Measurements from ENCODE around the gene BMP7. TPM values are rescaled to one million over a fixed set of nuclear protein-coding genes. Genes with fewer than 3 reads are reported as not detected.

The BMP7 gene
- total RNA-seq, 1 experiment from 2014 or later, result 0.13 TPM

- ChIA-PET POLR2A (ENCODE audit: unreplicated experiment) (no interaction called here), CTCF (no interaction called here)
- Histone ChIP-seq H3K27me3 (ENCODE audit: insufficient read depth, low read depth) (0 out of 2 replicates have a peak, but pooled peaks cover 17% of the 10 kb centered on the region), H3K27ac (no peak overlapping the region), H3K79me2 (ENCODE audit: low read depth) (no peaks in the 10 kb centered on the region), H3K4me1 (replicated peaks; ENCODE audit: insufficient read depth) (no peaks in the 10 kb centered on the region), H3F3A (ENCODE audit: insufficient read depth, low read depth) (no peaks in the 10 kb centered on the region), H4K20me1 (ENCODE audit: insufficient read depth) (no peaks in the 10 kb centered on the region), H3K4me2 (no peak overlapping the region), H3K9me2 (ENCODE audit: insufficient read depth) (no peaks in the 10 kb centered on the region), H3K36me3 (ENCODE audit: low read depth) (no peaks in the 10 kb centered on the region), H2AFZ (no peak overlapping the region), H3K9me3 (ENCODE audit: insufficient read depth, low read depth) (no peaks in the 10 kb centered on the region), H3K4me3 (no peak overlapping the region)
- TF ChIP-seq EZH2 (IDR thresholded peaks at IDR 0.05; ENCODE audit: low read depth) (no peak), CTCF (conservative IDR thresholded peaks at IDR 0.05) (no peak)
- intact Hi-C loops (cut with micrococcal nuclease; ENCODE audit: unreplicated experiment), result no loop called here
- no peak for DNase-seq
- no TSS peak for BruUV-seq (replicated peaks)
Observed at GRCh38 chr20:57175397-57176010, 90.9 kb downstream of the BMP7 start.

- no TSS peak for BruUV-seq (replicated peaks)
Observed at GRCh38 chr20:57174737-57175136, 91.7 kb downstream of the BMP7 start.

GRCh38 chr20:57173986-57174385 is 92.5 kb downstream of the BMP7 start:
- no peaks in the 10 kb centered on the region for H3K9me2 ChIP-seq (ENCODE audit: insufficient read depth)
- H2AFZ ChIP-seq, result no peak overlapping the region
- no peaks in the 10 kb centered on the region for H3F3A ChIP-seq (ENCODE audit: insufficient read depth, low read depth)
- H3K4me3 ChIP-seq, result no peak overlapping the region
- POLR2A ChIA-PET (ENCODE audit: unreplicated experiment), result no interaction called here
- H3K27ac ChIP-seq, result no peak overlapping the region
- H3K27me3 ChIP-seq (ENCODE audit: insufficient read depth, low read depth), result peaks cover 20% of the 10 kb centered on the region; the same call in 1 of the 2 replicates
- no peaks in the 10 kb centered on the region for H3K36me3 ChIP-seq (ENCODE audit: low read depth)
- no peak overlapping the region for H3K4me2 ChIP-seq
- CTCF ChIA-PET, result no interaction called here
- no peak for TF ChIP-seq EZH2 (IDR thresholded peaks at IDR 0.05; ENCODE audit: low read depth)
- TF ChIP-seq CTCF (conservative IDR thresholded peaks at IDR 0.05), result no peak
- H3K9me3 ChIP-seq (ENCODE audit: insufficient read depth, low read depth), result no peaks in the 10 kb centered on the region
- no TSS peak for BruUV-seq (replicated peaks)
- no peaks in the 10 kb centered on the region for H3K4me1 ChIP-seq (replicated peaks; ENCODE audit: insufficient read depth)
- intact Hi-C loops (cut with micrococcal nuclease; ENCODE audit: unreplicated experiment), result no loop called here
- DNase-seq, result no peak
- no peaks in the 10 kb centered on the region for H4K20me1 ChIP-seq (ENCODE audit: insufficient read depth)
- no peaks in the 10 kb centered on the region for H3K79me2 ChIP-seq (ENCODE audit: low read depth)

More at GRCh38 chr20:57174737-57175136, 91.7 kb downstream of the BMP7 start:
- Histone ChIP-seq H2AFZ (no peak overlapping the region), H3K4me3 (no peak overlapping the region), H3K79me2 (ENCODE audit: low read depth) (no peaks in the 10 kb centered on the region), H3K36me3 (ENCODE audit: low read depth) (no peaks in the 10 kb centered on the region), H3K9me3 (ENCODE audit: insufficient read depth, low read depth) (no peaks in the 10 kb centered on the region), H4K20me1 (ENCODE audit: insufficient read depth) (no peaks in the 10 kb centered on the region), H3K27me3 (ENCODE audit: insufficient read depth, low read depth) (0 out of 2 replicates have a peak, but pooled peaks cover 18% of the 10 kb centered on the region), H3F3A (ENCODE audit: insufficient read depth, low read depth) (no peaks in the 10 kb centered on the region), H3K4me2 (no peak overlapping the region), H3K4me1 (replicated peaks; ENCODE audit: insufficient read depth) (no peaks in the 10 kb centered on the region), H3K27ac (no peak overlapping the region), H3K9me2 (ENCODE audit: insufficient read depth) (no peaks in the 10 kb centered on the region)
- intact Hi-C loops (cut with micrococcal nuclease; ENCODE audit: unreplicated experiment), result no loop called here
- no peak for DNase-seq
- no peak for TF ChIP-seq EZH2 (IDR thresholded peaks at IDR 0.05; ENCODE audit: low read depth)
- TF ChIP-seq CTCF (conservative IDR thresholded peaks at IDR 0.05), result no peak
- ChIA-PET CTCF (no interaction called here), POLR2A (ENCODE audit: unreplicated experiment) (interaction anchor here (0.5 kb wide), 1 partner anchor 1593 kb away, joined by 5 read pairs; no protein-coding TSS in a partner anchor)
